HG03175 (cell line): ENCODE data around the gene NELL1.
"Not testable (repeated sequence)": the region's sequence is repeated elsewhere in the genome, so short reads cannot be mapped to it uniquely, and the experiment has no call there.

Experiments
- ATAC-seq: cut with Tn5 transposase; IDR thresholded peaks from one replicate; pipeline ENCODE4 v1.9.1; 2021; ENCODE audit warnings: mild to moderate bottlenecking, moderate library complexity; ENCODE audit not compliant: unreplicated experiment

The NELL1 gene

GRCh38 chr11:21179770-21180169, 510.4 kb downstream of the NELL1 start:
- no peak for ATAC-seq

GRCh38 chr11:21180182-21180581, 510.8 kb downstream of the NELL1 start:
- ATAC-seq = no peak

- no peak for ATAC-seq
Measured at GRCh38 chr11:21185959-21186358, 516.6 kb downstream of the NELL1 start.

- no peak for ATAC-seq
Measured at GRCh38 chr11:21190181-21190580, 520.8 kb downstream of the NELL1 start.

- no peak for ATAC-seq
Measured at GRCh38 chr11:21195995-21196394, 526.6 kb downstream of the NELL1 start.

GRCh38 chr11:21198498-21198897, 529.1 kb downstream of the NELL1 start:
- ATAC-seq = no peak

GRCh38 chr11:21205205-21205604, 535.8 kb downstream of the NELL1 start:
- no peak for ATAC-seq

GRCh38 chr11:21225860-21226259, 556.5 kb downstream of the NELL1 start:
- ATAC-seq = no peak

- ATAC-seq = no peak
Measured at GRCh38 chr11:21229224-21229623, 559.8 kb downstream of the NELL1 start.

GRCh38 chr11:21250196-21250595, 580.8 kb downstream of the NELL1 start:
- no peak for ATAC-seq

- no peak for ATAC-seq
Measured at GRCh38 chr11:21254055-21254454, 584.7 kb downstream of the NELL1 start.

GRCh38 chr11:21254790-21255189, 585.4 kb downstream of the NELL1 start:
- ATAC-seq = no peak

- no peak for ATAC-seq
Measured at GRCh38 chr11:21257461-21257860, 588.1 kb downstream of the NELL1 start.

GRCh38 chr11:21258414-21258813, 589.0 kb downstream of the NELL1 start:
- no peak for ATAC-seq

GRCh38 chr11:21260101-21260500, 590.7 kb downstream of the NELL1 start:
- no peak for ATAC-seq

- no peak for ATAC-seq
Measured at GRCh38 chr11:21262992-21263391, 593.6 kb downstream of the NELL1 start.

- ATAC-seq = no peak
Measured at GRCh38 chr11:21264125-21264524, 594.7 kb downstream of the NELL1 start.

- no peak for ATAC-seq
Measured at GRCh38 chr11:21268036-21268435, 598.6 kb downstream of the NELL1 start.

- not testable (repeated sequence) for ATAC-seq
Measured at GRCh38 chr11:21272139-21272538, 602.8 kb downstream of the NELL1 start.

- ATAC-seq = no peak
Measured at GRCh38 chr11:21278840-21279239, 609.5 kb downstream of the NELL1 start.

- ATAC-seq = no peak
Measured at GRCh38 chr11:21285104-21285503, 615.7 kb downstream of the NELL1 start.

- ATAC-seq = no peak
Measured at GRCh38 chr11:21289686-21290085, 620.3 kb downstream of the NELL1 start.

- no peak for ATAC-seq
Measured at GRCh38 chr11:21295508-21295907, 626.1 kb downstream of the NELL1 start.

- ATAC-seq = no peak
Measured at GRCh38 chr11:21301981-21302380, 632.6 kb downstream of the NELL1 start.
